SKM-1 (cell line): ENCODE data around the gene KANK4.
"Not testable (repeated sequence)": the region's sequence is repeated elsewhere in the genome, so short reads cannot be mapped to it uniquely, and the experiment has no call there.

Experiments
- DNase-seq: peaks from one replicate; lab custom pipeline; 2025; ENCODE audit not compliant: unreplicated experiment; lab: John Stamatoyannopoulos, UW

KANK4 gene

GRCh38 chr1:62274496-62275485 lies 44.4 kb downstream of the KANK4 start:
- no peak for DNase-seq

- DNase-seq = no peak
Observed at GRCh38 chr1:62273953-62274352, 45.3 kb downstream of the KANK4 start.

GRCh38 chr1:62271948-62272728 lies 47.1 kb downstream of the KANK4 start:
- no peak for DNase-seq

GRCh38 chr1:62271134-62271533 lies 48.1 kb downstream of the KANK4 start:
- DNase-seq = no peak

GRCh38 chr1:62269851-62270495 lies 49.3 kb downstream of the KANK4 start:
- DNase-seq = no peak

- no peak for DNase-seq
Observed at GRCh38 chr1:62269439-62269838, 49.8 kb downstream of the KANK4 start.

- DNase-seq = no peak
Observed at GRCh38 chr1:62268315-62268714, 50.9 kb downstream of the KANK4 start.

GRCh38 chr1:62265956-62266935 lies 53.0 kb downstream of the KANK4 start:
- DNase-seq = no peak

GRCh38 chr1:62263814-62264353 lies 55.4 kb downstream of the KANK4 start:
- DNase-seq = no peak

- DNase-seq = no peak
Observed at GRCh38 chr1:62263006-62263813, 56.0 kb downstream of the KANK4 start.

- DNase-seq = no peak
Observed at GRCh38 chr1:62260688-62261087, 58.5 kb downstream of the KANK4 start.

GRCh38 chr1:62259551-62259950 lies 59.7 kb downstream of the KANK4 start:
- DNase-seq = no peak

GRCh38 chr1:62250126-62250726 lies 69.0 kb downstream of the KANK4 start:
- no peak for DNase-seq

- no peak for DNase-seq
Observed at GRCh38 chr1:62247391-62248168, 71.7 kb downstream of the KANK4 start.

- no peak for DNase-seq
Observed at GRCh38 chr1:62245201-62245600, 74.0 kb downstream of the KANK4 start.

GRCh38 chr1:62244380-62244779 lies 74.9 kb downstream of the KANK4 start:
- not testable (repeated sequence) for DNase-seq

GRCh38 chr1:62241371-62242131 lies 77.7 kb downstream of the KANK4 start:
- DNase-seq = no peak
